Glomerular endothelial cell (primary cell): ENCODE measurements around the gene PPARGC1A. TPM values are rescaled to one million over a fixed set of nuclear protein-coding genes. Genes with fewer than 3 reads are reported as not detected.

ENCODE experiments used
- DNase-seq: peaks from one replicate; pipeline ENCODE4 v3.0.0-alpha.2; 2011; ENCODE audit warnings: low read depth, low spot score; ENCODE audit errors: extremely low read depth
- total RNA-seq: library from RNA; depleted of rRNA; stranded (reverse); fragments of >200 nt; gene quantifications from 2 replicates; pipeline ENCODE4 v1.2.3, GENCODE V29; 2015

Gene PPARGC1A
- total RNA-seq, 1 donor from 2014 or later: 1.8 TPM

DNA sequence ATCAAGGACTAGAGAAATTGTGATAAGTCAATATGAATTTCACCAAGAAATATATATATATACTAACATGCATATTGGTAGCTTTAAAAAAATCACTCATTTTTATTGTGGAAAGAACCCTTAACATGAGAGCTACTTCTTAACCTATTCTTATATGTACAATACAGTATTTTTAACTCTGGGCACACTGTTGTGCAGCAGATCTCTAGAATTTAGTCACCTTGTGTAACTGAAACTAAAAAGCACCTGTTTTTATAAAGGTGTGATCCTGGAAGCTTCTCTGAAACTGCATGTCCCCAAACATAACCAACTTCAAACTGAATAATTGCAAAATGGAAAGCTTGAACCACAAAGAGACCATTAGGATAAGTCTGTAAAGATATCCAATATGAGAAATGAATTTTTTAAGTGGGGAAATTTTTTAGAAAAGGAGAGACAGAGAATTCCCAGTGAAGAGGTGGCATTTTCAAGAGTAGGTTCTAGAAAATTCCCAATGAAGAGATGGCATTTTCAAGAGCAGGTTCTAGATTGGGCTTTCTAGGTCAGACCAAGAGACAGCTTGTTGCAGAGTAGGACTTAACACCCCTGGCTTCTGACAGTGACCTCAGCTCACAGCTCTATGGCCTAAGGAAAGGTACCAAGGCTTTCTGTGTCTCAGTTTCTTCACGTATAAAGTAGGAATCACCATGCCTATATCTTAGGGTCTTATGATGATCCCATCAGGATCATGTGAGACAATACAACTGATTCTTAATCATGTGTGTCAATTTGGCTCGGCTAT lies 22.0 kb upstream of the PPARGC1A start:
- no peak for DNase-seq

DNA sequence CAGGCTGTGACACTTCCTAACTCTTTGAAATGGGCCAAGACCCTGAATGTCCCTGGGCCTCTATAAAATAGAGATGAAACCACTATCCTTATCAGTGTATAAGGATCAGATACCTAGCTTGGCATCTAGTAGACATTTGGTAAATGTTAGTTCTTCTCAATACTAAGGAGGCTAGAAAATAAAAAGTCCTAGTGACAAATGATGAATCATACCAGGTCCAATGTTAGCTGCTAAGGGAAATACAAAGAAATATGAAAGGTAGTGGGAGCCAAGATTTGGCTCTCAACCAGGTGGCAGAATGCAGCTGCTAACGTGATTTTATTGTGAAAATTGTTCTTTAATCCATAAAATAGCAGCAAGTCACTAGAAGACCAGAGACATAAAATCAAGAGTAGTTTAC lies 19.8 kb upstream of the PPARGC1A start:
- no peak for DNase-seq

DNA sequence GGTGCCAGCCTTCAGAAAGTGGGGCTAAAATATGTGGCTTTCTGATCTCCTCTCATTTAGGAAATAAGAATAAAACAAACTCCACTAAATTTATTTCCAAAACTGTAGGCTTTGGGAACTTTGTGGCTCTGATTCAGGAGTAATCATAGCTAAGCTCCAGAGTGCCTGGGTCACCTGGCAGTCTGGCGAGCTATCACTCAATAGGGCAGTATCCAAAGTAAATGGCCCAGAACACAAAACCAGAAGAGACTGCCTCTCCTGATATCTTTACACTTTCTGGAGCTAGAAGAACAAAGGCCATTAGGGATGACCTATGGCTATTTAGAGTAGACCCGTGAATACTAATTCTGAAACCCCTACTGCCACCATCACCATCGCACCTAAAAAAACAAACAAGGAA lies 17.0 kb upstream of the PPARGC1A start:
- no peak for DNase-seq

DNA sequence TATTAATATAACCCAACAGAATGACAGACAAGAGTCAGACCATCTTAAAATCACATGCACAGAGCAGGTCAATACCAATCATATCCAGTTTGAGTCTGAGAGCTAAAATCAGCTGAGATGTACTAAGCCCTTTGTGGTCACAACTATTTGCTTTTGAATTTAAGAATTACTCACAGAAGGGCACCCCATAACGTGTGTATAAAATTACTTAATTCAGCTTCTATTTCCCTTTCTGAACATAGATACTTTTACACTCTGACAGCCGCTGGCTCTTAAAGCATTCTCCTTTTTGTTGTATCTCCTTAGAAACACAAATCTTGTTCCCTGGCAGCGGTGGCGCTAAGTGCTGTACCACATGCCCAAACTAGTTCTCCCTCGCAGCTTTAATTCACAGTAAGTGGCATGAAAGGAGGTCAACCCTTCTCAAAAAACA lies 14.8 kb upstream of the PPARGC1A start:
- DNase-seq: no peak

DNA sequence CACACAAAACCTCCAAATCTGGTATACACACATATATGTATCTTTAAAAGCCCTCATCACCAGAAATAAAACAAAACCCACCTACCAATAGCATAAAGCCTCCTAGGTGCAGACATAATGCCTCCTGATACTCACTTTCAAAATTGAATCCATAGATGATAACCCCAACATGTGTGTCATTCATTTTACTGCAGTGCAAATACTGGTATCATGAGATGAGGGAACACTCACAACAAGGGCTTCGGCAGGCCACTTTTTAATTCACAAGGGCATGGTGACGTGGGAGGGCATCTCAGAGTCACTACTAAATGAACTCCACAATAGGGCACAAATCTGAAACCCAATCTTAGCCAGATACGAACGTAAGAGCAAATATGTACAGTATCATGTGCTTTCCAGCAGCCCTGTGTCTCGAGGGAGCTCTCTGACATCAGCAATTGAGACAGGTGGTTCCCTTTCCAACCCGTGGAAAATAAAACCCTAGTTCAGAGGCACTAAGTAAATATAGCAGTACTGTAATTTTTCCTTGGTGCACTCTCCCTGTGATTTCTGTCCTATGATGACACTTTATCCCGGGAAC lies 14.1 kb upstream of the PPARGC1A start:
- DNase-seq: no peak

DNA sequence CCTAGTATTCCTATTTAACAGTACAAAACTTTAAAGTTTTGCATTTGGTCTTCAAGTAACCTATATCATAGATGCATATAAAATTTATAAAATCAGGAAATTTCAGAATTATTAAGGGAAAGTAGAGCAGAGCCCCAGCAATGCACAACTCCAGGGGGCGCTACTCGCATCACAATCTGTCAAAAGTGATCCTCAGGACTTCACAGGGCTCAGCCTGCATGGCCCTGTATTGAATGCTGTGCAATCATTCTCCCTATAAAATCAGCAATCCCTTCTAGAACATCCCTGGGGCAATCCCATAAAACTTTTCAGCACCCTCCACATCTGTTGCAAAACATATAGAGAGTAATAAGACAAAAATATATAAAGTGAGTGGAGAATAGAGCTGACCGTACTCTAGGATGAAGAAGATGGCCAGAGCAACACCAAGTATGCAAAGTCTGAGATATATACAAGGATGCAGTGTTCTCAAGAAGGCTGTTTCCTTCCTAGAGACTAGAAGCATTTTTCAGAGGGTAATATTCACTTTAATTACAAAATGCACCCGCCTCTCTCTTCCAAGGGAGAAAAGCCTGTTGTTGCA lies 12.5 kb upstream of the PPARGC1A start:
- DNase-seq: no peak

DNA sequence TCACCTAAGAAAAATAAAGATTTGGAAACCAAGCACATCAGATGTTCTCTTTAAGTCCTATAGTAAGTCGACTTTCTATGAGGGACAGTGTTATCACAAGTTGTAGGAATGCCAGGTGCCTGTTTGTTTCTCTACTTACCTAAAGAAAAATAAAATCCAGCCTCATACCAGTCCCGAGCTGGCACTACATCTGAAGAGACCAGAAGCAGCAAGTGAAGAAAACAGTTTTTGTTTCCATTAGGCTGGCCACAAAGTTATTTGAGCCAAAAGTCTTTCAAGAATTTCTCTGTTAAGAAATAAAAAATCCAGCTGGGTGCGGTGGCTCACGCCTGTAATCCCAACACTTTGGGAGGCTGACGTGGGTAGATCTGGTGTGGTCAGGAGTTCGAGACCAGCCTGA lies 10.8 kb upstream of the PPARGC1A start:
- DNase-seq: no peak

DNA sequence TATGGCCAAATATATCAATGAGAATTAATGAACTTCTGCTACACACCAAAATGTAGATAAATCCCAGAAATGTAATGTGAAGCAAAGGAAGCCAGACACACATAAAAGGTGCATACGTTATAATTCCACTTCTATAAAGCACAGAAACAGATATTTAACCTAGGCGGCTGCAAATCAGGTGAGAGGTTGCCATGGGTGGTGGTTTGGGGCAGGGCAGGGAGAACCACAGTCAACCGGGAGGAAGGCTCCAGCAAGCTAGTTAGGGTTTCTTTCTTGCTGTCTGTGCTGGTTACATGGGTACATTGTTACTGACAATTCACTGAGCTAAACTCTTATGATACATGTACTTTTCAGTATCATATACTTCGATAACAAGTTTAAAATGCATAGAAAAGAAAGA lies 9.7 kb upstream of the PPARGC1A start:
- no peak for DNase-seq

DNA sequence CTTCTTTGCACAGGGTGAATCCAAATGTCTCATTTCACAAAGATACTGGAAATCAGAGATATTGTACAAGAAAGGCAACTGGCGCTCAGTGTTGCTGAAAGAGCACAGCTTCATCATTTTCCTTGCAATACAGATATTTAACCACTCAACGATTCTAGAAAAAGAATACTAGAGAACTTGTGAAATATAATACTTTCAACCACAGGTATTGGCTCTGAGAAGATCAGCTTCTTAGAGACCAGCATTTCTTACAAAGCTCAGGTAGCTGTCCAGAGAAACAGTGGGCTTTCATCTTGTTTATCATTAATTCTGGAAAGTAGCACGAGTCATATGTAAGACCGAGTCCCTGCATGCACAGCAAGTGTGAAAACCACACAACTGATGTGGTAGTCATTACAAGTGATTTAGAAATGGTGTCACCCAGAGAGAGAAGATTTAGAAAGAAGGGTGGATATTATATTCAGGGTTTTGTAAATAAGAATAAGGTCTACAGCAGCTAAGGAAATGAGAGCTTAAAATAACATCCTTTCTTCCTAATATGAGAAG lies 7.8 kb upstream of the PPARGC1A start:
- DNase-seq: no peak

DNA sequence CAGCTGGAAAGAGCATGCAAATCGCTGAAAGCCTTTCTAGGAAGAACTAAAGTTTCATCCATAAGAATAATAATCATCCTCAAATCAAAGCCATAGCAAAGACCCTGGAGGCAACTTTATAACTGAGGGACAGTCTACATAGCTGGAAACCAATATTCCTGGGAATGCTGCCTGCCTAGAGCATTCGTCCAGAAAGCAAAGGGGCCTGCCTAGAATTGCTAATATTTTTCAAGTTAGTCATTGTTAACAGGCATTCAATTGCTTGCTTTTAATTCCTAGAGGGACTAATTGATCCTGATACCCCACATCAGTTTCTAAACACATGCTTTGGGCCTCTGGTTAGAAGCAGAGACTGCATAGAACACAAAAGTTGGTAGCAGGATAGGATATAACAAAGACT lies 4.2 kb upstream of the PPARGC1A start:
- no peak for DNase-seq

DNA sequence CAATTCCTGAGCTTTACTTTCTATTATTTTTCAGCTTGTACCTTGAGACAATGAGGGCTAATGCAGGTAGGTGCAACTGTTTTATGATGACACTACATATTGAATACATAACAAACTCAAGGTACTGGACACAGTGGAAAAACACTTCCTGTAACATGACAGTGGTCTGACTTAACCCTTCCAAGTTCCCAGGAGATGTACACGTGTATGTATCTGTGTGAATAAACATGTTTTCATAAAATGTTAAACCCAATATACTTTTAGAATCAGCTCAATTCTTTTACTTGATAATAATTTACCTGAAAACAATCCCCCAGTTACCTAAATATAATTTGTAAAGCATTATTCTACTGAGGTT lies 1.2 kb upstream of the PPARGC1A start:
- DNase-seq: no peak

DNA sequence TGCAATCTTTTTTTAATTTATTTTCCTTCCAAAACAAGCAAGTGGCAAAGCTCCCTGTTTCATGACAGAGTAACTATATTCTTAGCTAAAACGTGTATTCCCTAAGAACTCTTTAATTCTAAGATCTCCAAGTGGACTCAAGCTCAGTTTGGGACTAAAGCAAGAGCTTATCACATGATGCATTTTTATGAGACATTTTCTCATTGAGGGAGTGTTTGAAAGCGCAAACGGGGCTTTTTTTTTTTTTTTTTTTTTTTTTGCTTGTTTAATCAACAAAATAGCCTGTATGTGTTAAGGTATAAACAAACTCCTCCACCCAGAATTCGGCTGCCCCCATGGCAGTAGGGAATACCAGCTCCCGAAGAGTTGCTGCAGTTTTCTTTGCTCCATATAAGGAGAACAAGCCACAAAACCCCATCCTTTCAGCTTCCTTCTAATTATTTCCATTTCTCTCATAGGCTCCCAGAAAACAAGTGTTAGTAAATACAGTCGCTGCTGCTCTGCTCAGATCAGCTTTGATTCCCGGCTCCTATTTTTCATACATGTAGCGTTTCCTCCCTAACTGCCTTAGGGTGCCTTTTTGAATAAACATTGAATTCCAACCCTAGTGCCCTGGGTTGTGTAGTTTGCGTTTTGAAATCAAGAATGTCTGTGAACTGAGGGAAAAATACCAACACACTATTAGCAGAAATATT lies 669 bp upstream of the PPARGC1A start:
- no peak for DNase-seq

DNA sequence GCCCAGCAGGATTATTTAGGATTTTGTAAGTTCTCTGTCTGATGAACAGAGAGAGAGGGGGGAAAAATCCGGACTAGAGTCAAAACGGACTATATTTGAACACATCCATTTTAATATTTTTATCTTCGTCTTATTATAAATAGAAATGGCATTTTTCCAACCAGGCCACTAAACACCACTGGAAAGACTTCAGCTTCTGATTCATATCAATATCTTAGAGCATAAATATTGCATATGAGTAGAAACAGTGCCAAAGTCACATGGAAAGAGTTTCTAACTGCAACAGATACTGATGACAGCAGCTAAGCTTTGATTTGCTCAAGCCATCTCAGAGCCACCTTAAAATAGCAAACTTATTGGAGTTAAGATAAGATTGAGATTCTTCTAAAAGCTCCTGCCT lies 456 bp downstream of the PPARGC1A start:
- no peak for DNase-seq

DNA sequence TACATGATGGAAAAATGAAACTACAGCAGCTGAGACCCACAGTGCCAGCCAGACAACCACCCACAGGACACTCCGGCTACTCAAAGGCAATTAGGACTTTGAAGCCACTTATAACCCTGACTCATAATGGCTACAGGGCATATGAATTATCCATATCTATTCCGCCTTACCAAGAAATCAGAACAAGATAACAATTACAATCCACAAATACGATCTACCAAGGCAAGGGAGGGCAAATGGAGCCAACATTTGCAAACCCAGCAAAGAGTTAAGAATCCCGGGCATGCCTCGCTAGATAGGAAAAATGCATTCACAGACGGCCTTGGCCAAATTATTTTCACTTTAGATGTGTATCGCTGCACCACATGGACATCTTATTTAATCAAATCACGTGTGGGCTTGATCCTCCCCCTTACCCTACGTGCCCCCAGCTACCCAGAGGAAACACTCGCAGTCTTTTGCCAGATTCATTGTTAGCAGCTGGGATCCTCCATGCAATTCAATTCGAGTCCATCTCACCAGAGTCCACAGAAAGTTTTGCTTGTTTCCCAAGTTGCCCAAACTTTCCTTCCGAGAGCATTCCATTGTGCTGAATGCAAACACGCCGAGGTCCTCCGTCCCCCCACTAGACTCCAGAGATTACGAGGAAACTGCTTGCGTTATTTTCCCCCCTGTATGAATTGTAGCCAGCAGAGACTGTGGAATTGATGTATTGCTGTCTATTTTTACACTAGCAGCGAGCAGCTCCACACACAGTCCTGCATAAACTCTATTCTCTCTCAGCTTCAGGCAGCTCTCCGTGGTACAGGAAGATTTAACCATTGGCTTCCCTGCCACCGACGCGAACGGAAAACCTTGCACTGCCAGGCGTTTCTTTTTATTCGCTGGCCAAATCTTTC lies 1.2 kb downstream of the PPARGC1A start:
- DNase-seq: no peak

DNA sequence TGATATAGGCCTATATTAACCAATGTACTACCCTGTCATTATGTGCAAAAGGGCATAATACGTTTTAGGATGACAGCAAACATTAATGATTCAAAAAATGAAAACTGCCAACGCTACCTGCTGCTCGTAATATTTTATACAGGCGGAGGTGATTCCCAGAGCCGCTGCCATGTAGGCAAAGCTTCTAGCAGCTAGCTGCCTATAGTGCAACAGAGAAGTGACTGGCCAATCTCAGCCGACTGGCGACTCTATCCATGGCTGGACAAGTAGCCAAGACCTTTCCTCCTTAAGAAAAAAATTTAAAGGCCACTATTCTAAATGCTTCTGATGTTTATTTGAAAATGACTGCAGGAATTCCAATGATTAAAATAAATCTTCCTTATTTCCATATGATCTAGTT lies 1.9 kb downstream of the PPARGC1A start:
- DNase-seq: no peak

DNA sequence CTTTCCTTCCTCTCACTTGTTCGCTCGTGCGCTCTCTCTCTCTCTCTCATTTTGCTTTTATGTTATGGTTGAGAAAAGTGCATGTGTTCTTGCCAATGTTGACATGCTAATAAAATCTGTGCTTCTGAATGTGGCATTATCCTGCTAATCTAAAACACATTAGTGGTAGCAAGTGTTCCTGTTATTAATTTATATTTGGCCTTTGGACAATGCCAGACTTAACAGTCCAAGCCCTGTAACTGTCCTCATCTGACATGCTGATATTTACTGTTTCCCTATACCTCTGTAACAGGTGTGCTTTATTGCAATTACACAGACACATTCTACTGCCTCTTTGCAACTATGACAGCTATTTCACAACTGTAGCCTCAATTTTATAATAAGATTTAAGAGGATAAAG lies 2.7 kb downstream of the PPARGC1A start:
- no peak for DNase-seq

DNA sequence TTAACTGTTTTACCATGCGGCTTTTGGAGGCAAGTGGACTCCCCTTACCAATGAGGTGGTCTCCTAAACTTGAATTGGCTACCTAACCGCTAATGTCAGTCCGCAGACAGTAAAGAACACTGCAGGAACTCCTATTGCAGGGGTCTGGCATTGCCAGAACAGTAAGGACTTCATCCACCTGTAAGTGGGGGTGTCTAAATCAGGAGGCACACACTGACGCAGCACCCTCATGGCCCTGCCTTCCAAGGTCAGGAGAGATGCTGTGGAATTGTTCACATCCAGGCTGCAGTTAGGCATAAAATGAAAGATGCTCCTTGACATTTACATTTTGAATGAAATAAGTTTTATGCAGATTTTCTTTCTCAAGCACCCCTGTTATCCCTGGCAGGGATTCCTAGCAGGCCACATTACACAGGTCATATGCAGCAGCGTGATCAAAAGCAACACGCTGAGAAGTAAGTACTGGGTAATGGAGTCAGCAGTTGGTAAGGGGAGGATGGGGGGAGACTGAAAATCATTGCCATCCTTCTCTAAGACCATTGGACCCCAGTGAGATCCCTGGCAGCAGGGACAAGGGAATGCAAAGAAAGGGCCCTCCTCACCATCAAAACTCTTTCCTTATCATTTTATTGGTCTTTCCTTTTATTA lies 3.8 kb downstream of the PPARGC1A start:
- no peak for DNase-seq

DNA sequence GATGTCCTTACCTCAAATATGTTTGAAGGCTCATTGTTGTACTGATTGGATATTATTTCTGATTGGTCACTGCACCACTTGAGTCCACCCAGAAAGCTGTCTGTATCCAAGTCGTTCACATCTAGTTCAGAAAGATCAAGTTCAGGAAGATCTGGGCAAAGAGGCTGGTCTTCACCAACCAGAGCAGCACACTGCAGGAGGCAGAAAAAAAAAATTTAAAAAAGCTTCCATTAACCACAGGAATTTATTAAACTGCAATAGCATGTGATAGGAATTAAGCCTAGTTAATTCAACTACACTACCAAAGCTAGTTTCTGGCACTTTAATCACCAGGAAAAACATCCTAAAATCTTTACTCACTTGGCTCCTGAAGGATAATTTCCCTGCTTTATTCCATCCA lies 5.1 kb downstream of the PPARGC1A start:
- DNase-seq: no peak

DNA sequence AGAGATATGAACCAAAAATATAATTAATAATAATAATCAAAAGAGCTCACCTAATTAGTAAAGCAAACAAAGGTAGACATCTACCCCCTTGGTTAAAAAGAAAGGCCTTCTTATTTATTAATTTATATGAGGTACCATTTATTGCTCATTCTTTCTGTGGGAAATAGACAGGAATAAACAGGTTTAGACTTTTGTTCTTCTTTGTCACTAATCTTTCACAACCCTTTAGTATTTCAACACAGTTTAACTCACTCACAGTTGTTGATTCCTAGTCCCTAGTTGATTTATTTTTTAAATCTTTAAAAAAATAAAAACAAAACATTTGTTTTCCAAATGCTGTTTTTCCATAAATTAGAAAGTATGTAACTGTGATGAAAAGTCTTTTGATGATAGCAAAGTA lies 5.6 kb downstream of the PPARGC1A start:
- DNase-seq: no peak

DNA sequence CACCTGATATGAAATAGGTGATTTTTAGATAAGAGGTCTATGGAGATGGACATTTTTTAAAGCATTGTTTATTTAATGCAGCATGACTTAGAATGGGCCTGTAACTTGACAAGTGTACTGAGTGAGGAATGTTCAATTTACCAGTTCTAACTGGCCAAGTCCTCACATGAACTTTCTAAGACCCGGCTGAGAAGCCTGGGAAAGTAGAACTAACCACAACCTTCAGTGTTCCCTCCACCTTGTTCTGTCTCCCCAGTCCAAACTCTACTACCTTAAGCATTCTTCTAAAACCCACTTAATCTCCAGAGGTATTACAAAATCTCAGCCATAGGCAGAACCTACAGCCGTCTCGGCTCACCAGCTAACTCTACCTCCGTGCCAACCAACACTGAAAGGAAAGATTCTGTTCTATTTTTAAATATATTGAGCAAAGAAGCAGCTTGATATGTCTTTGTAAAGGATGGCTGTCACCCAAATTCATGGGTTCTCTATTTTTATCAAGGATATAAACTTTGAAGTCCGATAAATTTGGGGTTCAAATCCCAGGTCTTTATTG lies 6.8 kb downstream of the PPARGC1A start:
- DNase-seq: no peak
